ENCODE results near the gene TOMM40L.
A peak's percentile ranks its signal among the peaks of the same experiment; 100 is the strongest.

GRCh38 chr1:161227196-161227871, 1.5 kb downstream of the TOMM40L start:
- TF ChIP-seq CTCF (IDR thresholded peaks at IDR 0.05) (peak; percentile 88), POLR2AphosphoS5 (IDR thresholded peaks at IDR 0.05; ENCODE audit: low read depth, low read length) (no peak)

Measured in Panc1 (cell line).